IMR-90 (cell line): Measurements from ENCODE around the gene ACTN2. TPM values are rescaled to one million over a fixed set of nuclear protein-coding genes. Genes with fewer than 3 reads are reported as not detected.

Experiments
- ATAC-seq: fragments of 200-7000 bp; cut with Tn5 transposase; 2 replicates; pipeline ENCODE4 v1.9.1; 2020; ENCODE audit warnings: low read depth, mild to moderate bottlenecking, moderate library complexity
- BruUV-seq: library from RNA; stranded (reverse); fragments of 400-500 nt; replicated peaks from 2 replicates; lab custom pipeline; 2021; lab: Mats Ljungman, UMichigan
- CTCF ChIA-PET: fragments of 300-600 bp; formaldehyde crosslinking; extraction: SDS; loops from one replicate; lab custom pipeline; 2021; ENCODE audit warnings: antibody characterized with exemption; lab: Yijun Ruan, JAX
- POLR2A ChIA-PET: fragments of 300-600 bp; sonication (Branson Sonifier 250); formaldehyde crosslinking; loops from one replicate; lab custom pipeline; 2022; ENCODE audit warnings: antibody characterized with exemption; ENCODE audit not compliant: unreplicated experiment; lab: Charles Lee
- DNase-seq: peaks from one replicate; pipeline ENCODE4 v3.0.0; 2013
- H2AFZ ChIP-seq: replicated peaks from 2 replicates; pipeline ENCODE3; 2013; ENCODE audit warnings: low read length, mild to moderate bottlenecking; ENCODE audit not compliant: poor library complexity
- H2AK5ac ChIP-seq: 2 replicates; pipeline ENCODE4 v1.6.1; 2013; ENCODE audit warnings: low read depth, low read length, inconsistent platforms
- H2AK9ac ChIP-seq: replicated peaks from 2 replicates; pipeline ENCODE3; 2013; ENCODE audit warnings: mild to moderate bottlenecking, low read depth, low read length, moderate library complexity; ENCODE audit not compliant: poor library complexity
- H2BK120ac ChIP-seq: 2 replicates; pipeline ENCODE4 v1.6.1; 2013; ENCODE audit warnings: low read depth, low read length, inconsistent platforms
- H2BK15ac ChIP-seq: 3 replicates; pipeline ENCODE4 v1.6.1; 2013; ENCODE audit warnings: low read depth, low read length, inconsistent platforms
- H2BK20ac ChIP-seq: 2 replicates; pipeline ENCODE4 v1.6.1; 2013; ENCODE audit warnings: low read depth, mild to moderate bottlenecking, inconsistent platforms, low read length, moderate library complexity
- H2BK5ac ChIP-seq: 2 replicates; pipeline ENCODE4 v1.6.1; 2013; ENCODE audit warnings: mild to moderate bottlenecking, low read depth, low read length, inconsistent platforms; ENCODE audit not compliant: poor library complexity, severe bottlenecking
- H3K14ac ChIP-seq: replicated peaks from 2 replicates; pipeline ENCODE4 v1.6.1; 2013; ENCODE audit warnings: low read depth, low read length, inconsistent platforms
- H3K18ac ChIP-seq: 2 replicates; pipeline ENCODE4 v1.6.1; 2013; ENCODE audit warnings: low read depth, low read length, control low read depth
- H3K23ac ChIP-seq: 2 replicates; pipeline ENCODE4 v1.6.1; 2013; ENCODE audit warnings: low read depth, low read length, inconsistent platforms
- H3K27ac ChIP-seq: 2 replicates; pipeline ENCODE4 v1.5.1; 2013; ENCODE audit warnings: mild to moderate bottlenecking, control low read depth, low read length; ENCODE audit not compliant: insufficient read depth
- H3K27me3 ChIP-seq: 2 replicates; pipeline ENCODE4 v1.6.1; 2013; ENCODE audit warnings: low read length; ENCODE audit not compliant: control insufficient read depth, insufficient read depth
- H3K36me3 ChIP-seq: 2 replicates; pipeline ENCODE4 v1.6.1; 2013; ENCODE audit warnings: low read length, mixed read lengths; ENCODE audit not compliant: control insufficient read depth, insufficient read depth
- H3K4ac ChIP-seq: 2 replicates; pipeline ENCODE4 v1.6.1; 2013; ENCODE audit warnings: low read depth, low read length, inconsistent platforms
- H3K4me1 ChIP-seq: 2 replicates; pipeline ENCODE4 v1.6.1; 2013; ENCODE audit warnings: low read length, mixed read lengths; ENCODE audit not compliant: control insufficient read depth, insufficient read depth
- H3K4me2 ChIP-seq: 2 replicates; pipeline ENCODE4 v1.6.1; 2013; ENCODE audit warnings: low read depth, mild to moderate bottlenecking, control low read depth, low read length, moderate library complexity
- H3K4me3 ChIP-seq: 2 replicates; pipeline ENCODE4 v1.5.1; 2013; ENCODE audit warnings: low read depth, mild to moderate bottlenecking, control low read depth, low read length, moderate library complexity; ENCODE audit not compliant: insufficient read depth
- H3K56ac ChIP-seq: 2 replicates; pipeline ENCODE4 v1.6.1; 2013; ENCODE audit warnings: low read length, inconsistent platforms; ENCODE audit not compliant: insufficient read depth; ENCODE audit errors: extremely low read depth
- H3K79me1 ChIP-seq, 2 experiments: 2 replicates each; pipeline ENCODE4 v1.6.1; 2013; ENCODE audit warnings: low read length in 2 of 2, inconsistent platforms in 1 of 2, low read depth in 1 of 2
- H3K9ac ChIP-seq: 2 replicates; pipeline ENCODE4 v1.6.1; 2013; ENCODE audit warnings: low read depth, low read length, control low read depth
- H3K9me1 ChIP-seq: 2 replicates; pipeline ENCODE4 v1.6.1; 2013; ENCODE audit warnings: low read length, inconsistent platforms; ENCODE audit not compliant: insufficient read depth
- H3K9me3 ChIP-seq: 2 replicates; pipeline ENCODE4 v1.6.1; 2013; ENCODE audit warnings: low read length; ENCODE audit not compliant: control insufficient read depth, insufficient read depth
- H4K20me1 ChIP-seq: 2 replicates; pipeline ENCODE4 v1.6.1; 2013; ENCODE audit warnings: low read length, inconsistent platforms; ENCODE audit not compliant: insufficient read depth
- H4K5ac ChIP-seq: 2 replicates; pipeline ENCODE4 v1.6.1; 2013; ENCODE audit warnings: mild to moderate bottlenecking, low read depth, low read length, control low read depth
- H4K8ac ChIP-seq, 2 experiments: 2 replicates each; pipeline ENCODE4 v1.6.1; 2013; ENCODE audit warnings: low read depth in 2 of 2, low read length in 2 of 2, control low read depth in 1 of 2, inconsistent platforms in 1 of 2
- H4K91ac ChIP-seq: 2 replicates; pipeline ENCODE4 v1.6.1; 2013; ENCODE audit warnings: low read depth, low read length, inconsistent platforms; ENCODE audit not compliant: insufficient read depth
- CTCF ChIP-seq: conservative IDR thresholded peaks from 2 replicates; pipeline ENCODE4 v1.5.1; 2012; ENCODE audit warnings: mild to moderate bottlenecking, low read depth, low read length, improper control_type of control experiment
- FOS ChIP-seq: fragments of 150-350 bp; IDR thresholded peaks from 2 replicates; pipeline ENCODE4 v1.6.1; 2016; ENCODE audit warnings: low read depth, low read length
- RAD21 ChIP-seq: IDR thresholded peaks from 2 replicates; pipeline ENCODE4 v1.6.1; 2012; ENCODE audit warnings: low read length, improper control_type of control experiment
- RFX5 ChIP-seq: IDR thresholded peaks from 2 replicates; pipeline ENCODE4 v1.8.0; 2012; ENCODE audit warnings: low read depth, mild to moderate bottlenecking, low read length, moderate library complexity
- SMC3 ChIP-seq: fragments of 150-350 bp; IDR thresholded peaks from 2 replicates; pipeline ENCODE4 v1.6.1; 2016; ENCODE audit warnings: low read depth, mild to moderate bottlenecking, antibody characterized with exemption, low read length, moderate library complexity
- WGBS, 2 experiments: methylation state at CpG; one replicate each; pipeline versions ENCODE4 v1.1.5 to v1.1.7; 2013; ENCODE audit warnings: missing lambda C conversion rate in 2 of 2; ENCODE audit not compliant: insufficient read length in 1 of 2; ENCODE audit errors: extremely low coverage in 2 of 2; 5-methylcytosine and 5-hydroxymethylcytosine counted together
- dilution Hi-C: fragments of 300-500 bp; cut with HindIII; formaldehyde crosslinking; loops from one replicate; pipeline ENCODE4 v1.14.3; 2018; ENCODE audit warnings: low sequenced_read_pairs; ENCODE audit not compliant: unreplicated experiment
- in situ Hi-C: fragments of 300-500 bp; cut with MboI; formaldehyde crosslinking; loops from 3 replicates; pipeline ENCODE4 v1.14.3; 2019; ENCODE audit warnings: low sequenced_read_pairs, inconsistent platforms, mixed read lengths
- intact Hi-C: fragments of 100-400 bp; cut with micrococcal nuclease; formaldehyde crosslinking; loops from 2 replicates; pipeline ENCODE4 v1.10.0; 2022
- polyA plus RNA-seq, 3 experiments: library from polyadenylated mRNA; depleted of rRNA; stranded (reverse); fragments of >200 nt; gene quantifications; 2 replicates each; pipeline ENCODE4 v1.2.3, GENCODE V29; 2012; ENCODE audit warnings: low replicate concordance in 1 of 3
- total RNA-seq: library from RNA; depleted of rRNA; stranded (reverse); fragments of >200 nt; gene quantifications from 2 replicates; pipeline ENCODE4 v1.2.3, GENCODE V29; 2012
- TF ChIP-seq, protein P1 (sequence below): fragments of 150-350 bp; IDR thresholded peaks from 2 replicates; pipeline ENCODE4 v1.6.1; 2017; ENCODE audit warnings: mild to moderate bottlenecking, antibody characterized with exemption, low read length, low read depth

Gene ACTN2
- total and polyA plus RNA-seq, 2 of the 4 experiments (the other 2 are of a cell fraction), result under 0.01 TPM; not detected in 1

DNA sequence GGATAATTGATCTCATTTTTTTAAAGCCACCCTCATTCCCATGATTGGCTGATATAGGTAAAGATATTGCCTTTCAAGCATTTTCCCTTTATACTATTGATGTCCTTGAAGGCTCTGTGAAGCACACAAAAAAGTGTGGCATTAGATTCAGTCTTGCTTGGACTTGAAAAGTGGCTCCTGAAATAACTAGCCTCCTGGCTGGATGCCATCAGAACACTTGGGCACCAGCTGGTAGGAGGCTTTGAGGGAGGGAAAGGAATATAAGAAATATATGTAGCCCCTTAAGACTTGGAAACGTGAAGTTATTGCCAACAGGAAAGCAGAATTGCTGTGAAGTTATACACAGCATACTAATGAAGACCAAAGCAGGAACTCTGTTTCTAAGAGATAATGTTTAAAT, 122.8 kb downstream of the ACTN2 start:
- H3K79me1 ChIP-seq, result peaks cover 14 to 17% of the 10 kb centered on the region in 2 experiments
- dilution Hi-C loops, result no loop called here
- H4K20me1 ChIP-seq, result no peaks in the 10 kb centered on the region
- no CpG with 5 or more reads among the region's 1 CpG for WGBS, 2 experiments
- DNase-seq (peak; percentile 2), ATAC-seq (no peak)
- no peak overlapping the region for H2AK5ac ChIP-seq
- H3K36me3 ChIP-seq, result peaks cover 12% of the 10 kb centered on the region
- H4K8ac ChIP-seq, result no peak overlapping the region
- H2BK5ac ChIP-seq, result no peak overlapping the region
- H3K4ac ChIP-seq, result no peak overlapping the region
- no peak overlapping the region for H3K4me3 ChIP-seq
- no peak overlapping the region for H4K5ac ChIP-seq
- H2BK20ac ChIP-seq, result no peak overlapping the region
- no peak overlapping the region for H3K56ac ChIP-seq
- no peak overlapping the region for H2BK15ac ChIP-seq
- H3K9me1 ChIP-seq, result 0 out of 2 replicates have a peak, but pooled peaks cover 3% of the 10 kb centered on the region
- H3K27me3 ChIP-seq, result no peaks in the 10 kb centered on the region
- H3K4me2 ChIP-seq, result no peak overlapping the region
- intact Hi-C loops, result no loop called here
- in situ Hi-C loops, result no loop called here
- H3K4me1 ChIP-seq, result peaks cover 11% of the 10 kb centered on the region; the same call in 1 of the 2 replicates
- no peak overlapping the region for H3K18ac ChIP-seq
- H2BK120ac ChIP-seq, result no peak overlapping the region
- no peaks in the 10 kb centered on the region for H3K9me3 ChIP-seq
- H3K9ac ChIP-seq, result no peak overlapping the region
- H2AFZ ChIP-seq, result no peak overlapping the region
- no peak overlapping the region for H3K23ac ChIP-seq
- no peak overlapping the region for H2AK9ac ChIP-seq
- no peak overlapping the region for H3K14ac ChIP-seq
- no peak overlapping the region for H3K27ac ChIP-seq
- BruUV-seq, result no TSS peak
- H4K91ac ChIP-seq, result no peak overlapping the region
- TF ChIP-seq SMC3, result no peak
- TF ChIP-seq RFX5, result no peak
- no peak for TF ChIP-seq RAD21
- no peak for TF ChIP-seq FOS
- no peak for TF ChIP-seq CTCF
- TF ChIP-seq, protein P1, sequence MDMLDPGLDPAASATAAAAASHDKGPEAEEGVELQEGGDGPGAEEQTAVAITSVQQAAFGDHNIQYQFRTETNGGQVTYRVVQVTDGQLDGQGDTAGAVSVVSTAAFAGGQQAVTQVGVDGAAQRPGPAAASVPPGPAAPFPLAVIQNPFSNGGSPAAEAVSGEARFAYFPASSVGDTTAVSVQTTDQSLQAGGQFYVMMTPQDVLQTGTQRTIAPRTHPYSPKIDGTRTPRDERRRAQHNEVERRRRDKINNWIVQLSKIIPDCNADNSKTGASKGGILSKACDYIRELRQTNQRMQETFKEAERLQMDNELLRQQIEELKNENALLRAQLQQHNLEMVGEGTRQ, result no peak
- CTCF ChIA-PET, result interaction anchor here (1.3 kb wide), 2 partner anchors 58 to 282 kb away, joined by 3 to 4 read pairs; no protein-coding TSS in a partner anchor
- POLR2A ChIA-PET, result interaction anchor here (0.5 kb wide), 1 partner anchor 51 kb away, joined by 12 read pairs; no protein-coding TSS in a partner anchor
